ENCODE data around the gene ARID3A.

DNA sequence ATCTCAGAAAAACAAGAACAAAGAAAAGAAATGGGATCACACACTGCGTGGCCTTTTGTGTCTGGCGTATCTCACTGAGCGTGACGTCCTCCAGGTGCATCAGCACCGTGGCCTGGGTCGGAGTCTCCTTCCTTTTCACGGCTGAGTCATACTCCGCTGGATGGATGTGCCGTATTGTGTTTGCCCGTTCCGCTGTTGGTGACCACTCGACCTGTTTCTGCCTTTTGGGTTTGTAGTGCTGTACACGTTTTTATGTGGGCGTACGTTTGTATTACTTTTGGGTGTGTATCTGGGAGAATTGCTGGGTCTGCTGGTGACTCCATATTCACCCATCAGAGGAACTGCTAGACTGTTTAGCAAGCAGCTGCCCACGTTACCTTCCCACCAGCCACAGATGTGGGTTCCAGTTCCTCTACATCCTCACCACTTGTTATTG is 11.4 kb downstream of the ARID3A start:
- no peak for TF ChIP-seq ZNF274 (IDR thresholded peaks at IDR 0.05; ENCODE audit: low read depth, low read length)
- no peak for TF ChIP-seq YY1 (IDR thresholded peaks at IDR 0.05; ENCODE audit: insufficient read depth, insufficient read length)
